ENCODE data around the gene PPM1D.

PPM1D gene

GRCh38 chr17:60631119-60631518, 31.1 kb downstream of the PPM1D start:
- TF ChIP-seq NFIC (IDR thresholded peaks at IDR 0.05), result no peak
- no peak for TF ChIP-seq TAF1 (IDR thresholded peaks at IDR 0.05; ENCODE audit: low read depth)
- no peak for TF ChIP-seq EP300 (IDR thresholded peaks at IDR 0.05; ENCODE audit: borderline replicate concordance)
- no peak for TF ChIP-seq EGR1 (IDR thresholded peaks at IDR 0.05)
- no peak for TF ChIP-seq TEAD4 (IDR thresholded peaks at IDR 0.05)
- TF ChIP-seq CEBPB (IDR thresholded peaks at IDR 0.05), result no peak
- TF ChIP-seq FOXM1 (IDR thresholded peaks at IDR 0.05; ENCODE audit: borderline replicate concordance, low read depth), result no peak
- TF ChIP-seq USF1 (IDR thresholded peaks at IDR 0.05), result no peak
- no peak for TF ChIP-seq ZBTB7A (IDR thresholded peaks at IDR 0.05; ENCODE audit: low read depth)
- no peak for TF ChIP-seq YY1 (IDR thresholded peaks at IDR 0.05; ENCODE audit: low read depth)
- TF ChIP-seq REST (IDR thresholded peaks at IDR 0.05; ENCODE audit: low read depth), result no peak
- no peak for TF ChIP-seq TCF12 (IDR thresholded peaks at IDR 0.05; ENCODE audit: low read depth)
- TF ChIP-seq MAX (IDR thresholded peaks at IDR 0.05), result no peak
- TF ChIP-seq CREB1 (IDR thresholded peaks at IDR 0.05; ENCODE audit: low read depth), result no peak
- TF ChIP-seq RAD21 (IDR thresholded peaks at IDR 0.05; ENCODE audit: low read depth), result no peak

- TF ChIP-seq REST (IDR thresholded peaks at IDR 0.05; ENCODE audit: low read depth) (no peak), USF1 (IDR thresholded peaks at IDR 0.05) (no peak), CREB1 (IDR thresholded peaks at IDR 0.05; ENCODE audit: low read depth) (no peak), YY1 (IDR thresholded peaks at IDR 0.05; ENCODE audit: low read depth) (no peak)
These were observed 37.7 kb downstream of the PPM1D start for GRCh38 chr17:60637683-60638082.

GRCh38 chr17:60639019-60639330, 39.0 kb downstream of the PPM1D start:
- no peak for TF ChIP-seq CREB1 (IDR thresholded peaks at IDR 0.05; ENCODE audit: low read depth)
- TF ChIP-seq FOXM1 (IDR thresholded peaks at IDR 0.05; ENCODE audit: borderline replicate concordance, low read depth), result no peak
- no peak for TF ChIP-seq EP300 (IDR thresholded peaks at IDR 0.05; ENCODE audit: borderline replicate concordance)
- TF ChIP-seq MAX (IDR thresholded peaks at IDR 0.05), result no peak
- no peak for TF ChIP-seq TEAD4 (IDR thresholded peaks at IDR 0.05)
- TF ChIP-seq CEBPB (IDR thresholded peaks at IDR 0.05), result no peak
- no peak for TF ChIP-seq YY1 (IDR thresholded peaks at IDR 0.05; ENCODE audit: low read depth)
- no peak for TF ChIP-seq TAF1 (IDR thresholded peaks at IDR 0.05; ENCODE audit: low read depth)
- TF ChIP-seq TCF12 (IDR thresholded peaks at IDR 0.05; ENCODE audit: low read depth), result no peak
- TF ChIP-seq NFIC (IDR thresholded peaks at IDR 0.05), result no peak
- TF ChIP-seq ZBTB7A (IDR thresholded peaks at IDR 0.05; ENCODE audit: low read depth), result no peak
- no peak for TF ChIP-seq USF1 (IDR thresholded peaks at IDR 0.05)

GRCh38 chr17:60640503-60640902, 40.5 kb downstream of the PPM1D start:
- TF ChIP-seq EP300 (IDR thresholded peaks at IDR 0.05; ENCODE audit: borderline replicate concordance) (no peak), YY1 (IDR thresholded peaks at IDR 0.05; ENCODE audit: low read depth) (no peak), RAD21 (IDR thresholded peaks at IDR 0.05; ENCODE audit: low read depth) (no peak), CEBPB (IDR thresholded peaks at IDR 0.05) (no peak), MAX (IDR thresholded peaks at IDR 0.05) (no peak)

- TF ChIP-seq NFIC (IDR thresholded peaks at IDR 0.05), result no peak
- no peak for TF ChIP-seq TAF1 (IDR thresholded peaks at IDR 0.05; ENCODE audit: low read depth)
- TF ChIP-seq USF1 (IDR thresholded peaks at IDR 0.05), result no peak
- TF ChIP-seq YY1 (IDR thresholded peaks at IDR 0.05; ENCODE audit: low read depth), result no peak
- TF ChIP-seq FOXM1 (IDR thresholded peaks at IDR 0.05; ENCODE audit: borderline replicate concordance, low read depth), result no peak
- TF ChIP-seq CREB1 (IDR thresholded peaks at IDR 0.05; ENCODE audit: low read depth), result no peak
- TF ChIP-seq TCF12 (IDR thresholded peaks at IDR 0.05; ENCODE audit: low read depth), result no peak
- TF ChIP-seq ZBTB7A (IDR thresholded peaks at IDR 0.05; ENCODE audit: low read depth), result no peak
These were observed 41.1 kb downstream of the PPM1D start for GRCh38 chr17:60641126-60641525.
